ENCODE results near the gene SH3BP5L. TPM values are rescaled to one million over a fixed set of nuclear protein-coding genes. Genes with fewer than 3 reads are reported as not detected.

The SH3BP5L gene
- total and polyA plus RNA-seq, 2 of the 4 experiments (the other 2 are of a cell fraction), result 23.3 to 35.9 TPM

DNA sequence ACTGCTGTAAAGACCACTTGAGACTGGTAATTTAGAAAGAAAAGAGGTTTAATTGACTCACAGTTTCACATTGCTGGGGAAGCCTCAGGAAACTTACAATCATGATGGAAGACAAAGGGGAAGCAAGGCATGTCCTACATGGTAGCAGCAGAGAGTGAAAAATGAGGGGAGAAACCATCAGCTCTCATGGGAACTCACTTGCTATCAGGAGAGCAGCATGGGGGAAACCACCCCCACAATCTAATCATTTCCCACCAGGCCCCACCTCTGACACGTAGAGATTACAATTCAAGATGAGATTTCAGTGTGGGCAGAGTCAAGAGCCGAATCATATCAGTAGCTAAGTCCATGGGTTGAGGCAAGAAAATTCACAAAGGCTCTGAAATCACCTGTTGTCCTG is 46.4 kb downstream of the SH3BP5L start:
- H3K4me2 ChIP-seq (ENCODE audit: low read depth, low read length), result no peak overlapping the region
- H3K23ac ChIP-seq (ENCODE audit: low read depth, low read length), result no peak overlapping the region
- H4K8ac ChIP-seq (ENCODE audit: low read depth in 2 of 2, low read length in 2 of 2), result no peak overlapping the region
- H3K4me1 ChIP-seq (ENCODE audit: control insufficient read depth, insufficient read depth, low read length), result no peaks in the 10 kb centered on the region
- no peaks in the 10 kb centered on the region for H3K27me3 ChIP-seq (ENCODE audit: control insufficient read depth, insufficient read depth, low read length)
- no peak overlapping the region for H4K91ac ChIP-seq (ENCODE audit: insufficient read depth, low read depth, low read length)
- dilution Hi-C loops (cut with HindIII; ENCODE audit: low sequenced_read_pairs, unreplicated experiment), result no loop called here
- H4K20me1 ChIP-seq (ENCODE audit: insufficient read depth, low read length), result no peaks in the 10 kb centered on the region
- no peak overlapping the region for H3K9ac ChIP-seq (ENCODE audit: low read depth, low read length)
- intact Hi-C loops (cut with micrococcal nuclease), result no loop called here
- no peaks in the 10 kb centered on the region for H3K9me1 ChIP-seq (ENCODE audit: insufficient read depth, low read length)
- TF ChIP-seq CEBPB (IDR thresholded peaks at IDR 0.05; ENCODE audit: low read depth, low read length) (no peak), SMC3 (IDR thresholded peaks at IDR 0.05; ENCODE audit: low read depth, low read length) (no peak), POLR2A (IDR thresholded peaks at IDR 0.05; ENCODE audit: low read depth, low read length) (no peak), NFE2L2 (IDR thresholded peaks at IDR 0.05; ENCODE audit: low read depth, low read length) (no peak), BHLHE40 (IDR thresholded peaks at IDR 0.05; ENCODE audit: low read depth, low read length) (no peak), RCOR1 (IDR thresholded peaks at IDR 0.05; ENCODE audit: insufficient replicate concordance, low read length) (no peak), MAZ (IDR thresholded peaks at IDR 0.05; ENCODE audit: borderline replicate concordance, low read depth, low read length) (no peak), RAD21 (IDR thresholded peaks at IDR 0.05; ENCODE audit: low read length) (no peak), RFX5 (IDR thresholded peaks at IDR 0.05; ENCODE audit: low read depth, low read length) (no peak), CHD1 (IDR thresholded peaks at IDR 0.05; ENCODE audit: low read depth, low read length) (no peak), FOS (IDR thresholded peaks at IDR 0.05; ENCODE audit: low read depth, low read length) (no peak)
- TF ChIP-seq, protein P1, sequence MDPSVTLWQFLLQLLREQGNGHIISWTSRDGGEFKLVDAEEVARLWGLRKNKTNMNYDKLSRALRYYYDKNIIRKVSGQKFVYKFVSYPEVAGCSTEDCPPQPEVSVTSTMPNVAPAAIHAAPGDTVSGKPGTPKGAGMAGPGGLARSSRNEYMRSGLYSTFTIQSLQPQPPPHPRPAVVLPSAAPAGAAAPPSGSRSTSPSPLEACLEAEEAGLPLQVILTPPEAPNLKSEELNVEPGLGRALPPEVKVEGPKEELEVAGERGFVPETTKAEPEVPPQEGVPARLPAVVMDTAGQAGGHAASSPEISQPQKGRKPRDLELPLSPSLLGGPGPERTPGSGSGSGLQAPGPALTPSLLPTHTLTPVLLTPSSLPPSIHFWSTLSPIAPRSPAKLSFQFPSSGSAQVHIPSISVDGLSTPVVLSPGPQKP (IDR thresholded peaks at IDR 0.05; ENCODE audit: borderline replicate concordance, low read depth, low read length), result no peak
- TF ChIP-seq, protein P2, sequence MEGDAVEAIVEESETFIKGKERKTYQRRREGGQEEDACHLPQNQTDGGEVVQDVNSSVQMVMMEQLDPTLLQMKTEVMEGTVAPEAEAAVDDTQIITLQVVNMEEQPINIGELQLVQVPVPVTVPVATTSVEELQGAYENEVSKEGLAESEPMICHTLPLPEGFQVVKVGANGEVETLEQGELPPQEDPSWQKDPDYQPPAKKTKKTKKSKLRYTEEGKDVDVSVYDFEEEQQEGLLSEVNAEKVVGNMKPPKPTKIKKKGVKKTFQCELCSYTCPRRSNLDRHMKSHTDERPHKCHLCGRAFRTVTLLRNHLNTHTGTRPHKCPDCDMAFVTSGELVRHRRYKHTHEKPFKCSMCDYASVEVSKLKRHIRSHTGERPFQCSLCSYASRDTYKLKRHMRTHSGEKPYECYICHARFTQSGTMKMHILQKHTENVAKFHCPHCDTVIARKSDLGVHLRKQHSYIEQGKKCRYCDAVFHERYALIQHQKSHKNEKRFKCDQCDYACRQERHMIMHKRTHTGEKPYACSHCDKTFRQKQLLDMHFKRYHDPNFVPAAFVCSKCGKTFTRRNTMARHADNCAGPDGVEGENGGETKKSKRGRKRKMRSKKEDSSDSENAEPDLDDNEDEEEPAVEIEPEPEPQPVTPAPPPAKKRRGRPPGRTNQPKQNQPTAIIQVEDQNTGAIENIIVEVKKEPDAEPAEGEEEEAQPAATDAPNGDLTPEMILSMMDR (conservative IDR thresholded peaks at IDR 0.05; ENCODE audit: low read depth, low read length), result no peak
- H2BK20ac ChIP-seq (ENCODE audit: low read depth, low read length), result no peak overlapping the region
- ChIA-PET POLR2A (ENCODE audit: unreplicated experiment) (no interaction called here), CTCF (no interaction called here)
- no peak overlapping the region for H2BK15ac ChIP-seq (ENCODE audit: low read depth, low read length)
- H2AFZ ChIP-seq (replicated peaks; ENCODE audit: low read length, poor library complexity), result no peak overlapping the region
- H3K4ac ChIP-seq (ENCODE audit: low read depth, low read length), result no peak overlapping the region
- no peak overlapping the region for H4K5ac ChIP-seq (ENCODE audit: low read depth, low read length)
- H2AK5ac ChIP-seq (ENCODE audit: low read depth, low read length), result no peak overlapping the region
- no TSS peak for BruUV-seq (replicated peaks)
- H3K4me3 ChIP-seq (ENCODE audit: insufficient read depth, low read depth, low read length), result no peak overlapping the region
- peaks cover 4% of the 10 kb centered on the region; the same call in 1 of the 2 replicates for H3K9me3 ChIP-seq (ENCODE audit: control insufficient read depth, insufficient read depth, low read length)
- no peak overlapping the region for H3K27ac ChIP-seq (ENCODE audit: insufficient read depth, low read length)
- no peak for ATAC-seq (ENCODE audit: low read depth)
- H2BK5ac ChIP-seq (ENCODE audit: low read depth, low read length, poor library complexity, severe bottlenecking), result no peak overlapping the region
- H3K36me3 ChIP-seq (ENCODE audit: control insufficient read depth, insufficient read depth, low read length), result no peaks in the 10 kb centered on the region
- in situ Hi-C loops (cut with MboI; ENCODE audit: low sequenced_read_pairs), result no loop called here
- no peaks in the 10 kb centered on the region for H3K79me1 ChIP-seq (ENCODE audit: low read depth in 1 of 2, low read length in 2 of 2)
- no peak overlapping the region for H3K18ac ChIP-seq (ENCODE audit: low read depth, low read length)
- H2AK9ac ChIP-seq (replicated peaks; ENCODE audit: low read depth, low read length, poor library complexity), result no peak overlapping the region
- no peak overlapping the region for H3K56ac ChIP-seq (ENCODE audit: extremely low read depth, insufficient read depth, low read length)
- WGBS, 2 experiments (ENCODE audit: extremely low coverage in 2 of 2, insufficient read length in 1 of 2), result 0% methylated on average over 1 of the region's 2 CpGs; no CpG with 5 or more reads in 1 of the 2 experiments
- no peak overlapping the region for H3K14ac ChIP-seq (replicated peaks; ENCODE audit: low read depth, low read length)
- DNase-seq, result no peak
- no peak overlapping the region for H2BK120ac ChIP-seq (ENCODE audit: low read depth, low read length)

All from IMR-90 (cell line).